Measurements from ENCODE around the gene TBX2.
"Not testable (repeated sequence)": the region's sequence is repeated elsewhere in the genome, so short reads cannot be mapped to it uniquely, and the experiment has no call there.

The TBX2 gene

GRCh38 chr17:61415374-61416210 lies 15.9 kb downstream of the TBX2 start:
- no peak for DNase-seq

DNA sequence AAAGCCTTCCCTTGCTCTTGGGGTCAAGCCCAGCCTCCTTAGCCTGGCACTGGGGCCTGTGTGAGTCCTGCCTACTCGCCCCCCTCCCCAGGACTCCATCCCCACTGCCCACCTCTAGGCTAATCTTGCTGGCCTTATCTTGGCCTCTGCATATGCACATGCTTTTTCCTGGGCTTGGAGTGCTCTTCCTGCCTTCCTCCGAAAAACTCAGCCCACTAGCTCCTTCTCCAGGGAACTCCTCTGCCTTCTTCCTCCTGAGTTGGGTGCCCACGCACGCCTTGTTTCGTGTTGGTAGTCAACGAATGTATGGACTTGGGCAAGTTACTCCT lies 16.5 kb downstream of the TBX2 start:
- no peak for DNase-seq

DNA sequence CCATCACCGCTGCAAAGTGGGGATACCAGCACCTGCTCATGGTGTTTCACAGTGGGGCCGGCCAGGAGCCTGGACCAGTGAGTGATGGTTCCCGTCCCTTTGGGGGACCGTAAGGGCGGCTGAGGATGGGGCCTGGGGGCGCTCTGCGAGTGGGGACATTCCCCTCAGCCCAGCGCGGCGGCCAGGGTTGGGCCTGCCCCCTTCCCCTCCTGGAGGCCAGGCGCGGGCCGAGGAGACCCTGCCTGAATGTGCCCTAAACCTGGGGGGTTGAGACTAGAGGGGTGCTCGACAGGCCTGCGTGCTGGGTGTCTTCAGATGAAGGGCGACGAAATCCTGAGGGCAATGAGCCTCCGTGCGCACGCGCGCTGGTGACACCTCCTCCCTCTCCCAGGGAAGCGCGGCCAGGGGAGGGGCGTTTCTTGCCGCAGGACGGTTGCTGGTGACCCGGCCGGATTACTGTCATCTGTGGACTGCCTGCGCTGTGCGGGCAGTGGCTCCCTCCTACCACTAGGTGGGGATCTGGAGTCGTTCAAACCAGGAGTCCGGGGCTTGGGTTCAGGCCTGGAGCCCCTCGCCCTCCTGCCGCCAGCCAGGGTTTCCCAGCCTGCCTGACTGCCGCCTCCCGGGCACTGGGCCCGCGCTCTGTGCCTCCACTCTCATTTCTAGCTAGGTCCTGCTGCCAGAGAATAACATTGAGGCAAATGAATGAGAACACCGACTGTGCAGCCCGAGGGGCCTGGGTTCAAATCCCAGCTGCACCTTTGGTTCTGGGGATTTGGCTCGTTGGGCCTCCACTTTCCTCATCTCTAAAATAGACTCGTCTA lies 17.1 kb downstream of the TBX2 start:
- peak; percentile 25 for DNase-seq

DNA sequence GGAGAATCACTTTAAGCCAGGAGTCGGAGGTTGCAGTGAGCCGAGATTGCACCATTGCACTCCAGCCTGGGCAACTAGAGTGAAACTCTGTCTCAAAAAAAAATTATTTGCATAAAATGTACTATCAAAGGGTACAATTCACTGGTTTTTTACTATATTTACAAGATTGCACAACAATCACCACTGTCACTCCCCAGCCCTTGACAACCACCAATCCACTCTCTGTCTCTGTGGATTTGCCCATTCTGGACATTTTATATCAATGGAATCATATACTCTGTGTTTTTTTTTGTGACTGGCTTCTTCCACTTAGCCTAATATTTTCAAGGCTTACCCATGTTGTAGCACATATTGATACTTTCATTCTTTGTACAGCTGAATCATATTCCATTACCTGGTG lies 18.8 kb downstream of the TBX2 start:
- no peak for DNase-seq

- DNase-seq: no peak
These were observed 19.9 kb downstream of the TBX2 start for GRCh38 chr17:61419496-61420046.

DNA sequence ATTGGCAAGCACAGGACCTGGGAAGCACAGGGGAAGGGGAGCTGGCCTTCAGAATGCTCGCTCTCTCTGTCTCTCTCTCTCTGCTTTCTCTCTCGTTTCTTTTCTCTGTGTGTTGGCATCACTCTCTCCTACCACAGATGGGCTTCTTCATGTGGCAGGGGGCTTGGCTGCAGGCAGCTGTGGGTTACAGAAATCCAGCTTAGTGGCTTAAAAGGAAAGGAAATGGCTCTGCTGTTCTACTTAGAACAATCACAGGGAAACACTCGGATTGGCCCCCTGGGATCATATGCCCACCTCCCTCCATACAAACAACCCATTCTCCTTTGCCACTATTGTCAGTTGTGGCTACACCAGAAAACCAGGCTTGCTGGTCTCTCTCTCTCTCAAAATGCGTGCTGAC lies 20.4 kb downstream of the TBX2 start:
- DNase-seq: no peak

DNA sequence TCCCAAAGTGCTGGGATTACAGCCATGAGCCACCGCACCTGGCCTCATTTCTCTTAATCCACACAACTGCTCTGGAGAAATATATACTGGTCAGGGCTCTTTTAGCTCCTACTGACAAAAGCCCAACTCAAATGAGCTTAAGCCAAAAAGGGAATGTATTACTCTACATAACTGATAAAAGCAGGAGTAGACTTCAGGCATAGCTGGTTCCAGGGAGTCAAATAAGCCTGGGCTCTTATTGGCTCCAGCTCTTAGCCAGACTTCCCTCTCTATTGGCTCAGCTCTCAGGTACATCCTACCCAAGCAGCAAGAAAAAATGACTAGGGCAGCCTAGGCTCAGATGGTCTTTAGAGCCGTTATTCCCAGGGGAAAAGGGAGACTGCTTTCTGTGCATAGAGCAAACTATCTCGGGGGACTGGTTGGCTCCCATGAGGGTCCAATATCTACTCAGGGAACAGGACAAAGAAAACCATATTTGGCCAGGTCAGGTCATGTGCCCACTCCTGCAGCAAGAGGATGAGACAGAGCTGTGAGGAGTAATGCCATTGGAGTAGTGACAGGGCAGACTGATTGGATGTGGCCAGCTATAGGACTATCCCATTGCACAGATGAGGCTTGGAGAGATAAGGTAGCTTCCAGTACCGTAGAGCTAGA lies 21.2 kb downstream of the TBX2 start:
- no peak for DNase-seq

- no peak for DNase-seq
These were observed 21.8 kb downstream of the TBX2 start for GRCh38 chr17:61421460-61421859.

DNA sequence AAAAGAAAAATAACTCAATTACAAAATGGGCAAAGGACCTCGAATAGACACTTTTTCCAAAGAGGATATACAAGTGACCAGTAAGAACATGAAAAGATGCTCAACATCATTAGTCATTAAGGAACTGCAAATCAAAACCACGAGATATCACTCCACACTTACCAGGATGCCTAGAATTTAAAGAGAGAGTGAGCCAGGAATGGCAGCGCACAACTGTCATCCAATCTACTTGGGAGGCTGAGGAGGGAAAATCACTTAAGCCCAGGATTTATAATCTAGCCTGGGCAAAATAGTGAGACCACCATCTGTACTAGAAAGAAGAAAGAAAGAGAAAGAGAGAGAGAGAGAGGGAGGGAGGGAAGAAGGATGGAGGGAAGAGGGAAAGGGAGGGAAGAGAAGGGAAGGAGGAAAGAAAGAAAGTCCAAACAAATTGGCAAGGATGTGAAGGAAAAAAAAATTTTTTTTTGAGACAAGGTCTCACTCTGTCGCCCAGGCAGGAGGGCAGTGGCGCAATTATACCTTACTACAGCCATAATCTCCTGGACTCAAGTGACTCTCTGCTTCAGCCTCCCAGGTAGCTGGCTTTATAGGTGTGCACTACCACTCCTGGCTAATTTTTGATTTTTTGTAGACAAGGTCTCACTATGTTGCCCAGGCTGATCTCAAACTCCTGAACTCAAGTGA lies 22.6 kb downstream of the TBX2 start:
- no peak for DNase-seq

DNA sequence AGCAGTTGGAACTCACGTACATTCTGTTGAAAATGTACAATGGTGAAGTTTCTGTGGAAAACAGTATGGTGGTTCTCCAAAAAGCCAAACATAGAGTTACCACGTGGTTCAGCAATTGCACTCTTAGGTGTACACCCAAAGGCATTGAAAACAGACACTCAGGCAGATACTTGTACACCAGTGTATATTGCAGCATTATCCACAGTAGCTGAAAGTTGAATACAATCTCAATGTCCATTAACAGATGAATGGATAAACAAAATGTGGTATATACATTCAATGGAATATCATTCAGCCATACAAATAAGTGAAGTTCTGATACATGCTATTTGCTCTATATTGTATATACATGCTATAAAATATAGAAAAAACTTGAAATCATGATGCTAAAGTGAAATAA lies 23.2 kb downstream of the TBX2 start:
- DNase-seq: no peak

- no peak for DNase-seq
These were observed 24.5 kb downstream of the TBX2 start for GRCh38 chr17:61423967-61424649.

GRCh38 chr17:61425682-61426481 lies 26.2 kb downstream of the TBX2 start:
- DNase-seq: no peak

- peak; percentile 61 for DNase-seq
These were observed 27.1 kb downstream of the TBX2 start for GRCh38 chr17:61426482-61427304.

GRCh38 chr17:61427567-61427966 lies 27.9 kb downstream of the TBX2 start:
- no peak for DNase-seq

DNA sequence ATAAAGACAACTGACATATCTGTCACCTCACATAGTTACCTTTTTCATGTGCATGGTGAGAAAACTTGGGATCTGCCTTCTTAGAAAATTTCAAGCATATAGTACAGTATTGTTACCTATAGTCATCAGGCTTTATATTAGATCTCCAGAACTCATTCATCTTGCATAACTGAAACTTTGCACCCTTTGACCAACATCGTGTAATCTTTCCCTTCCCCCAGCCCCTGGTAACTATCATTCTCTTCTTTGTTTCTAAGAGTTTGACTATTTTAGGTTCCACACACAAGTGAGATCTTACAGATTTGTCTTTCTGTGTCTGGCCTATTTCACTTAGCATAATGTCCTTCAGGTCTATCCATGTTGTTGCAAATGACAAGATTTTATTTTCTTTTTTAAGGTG lies 29.6 kb downstream of the TBX2 start:
- DNase-seq: no peak

DNA sequence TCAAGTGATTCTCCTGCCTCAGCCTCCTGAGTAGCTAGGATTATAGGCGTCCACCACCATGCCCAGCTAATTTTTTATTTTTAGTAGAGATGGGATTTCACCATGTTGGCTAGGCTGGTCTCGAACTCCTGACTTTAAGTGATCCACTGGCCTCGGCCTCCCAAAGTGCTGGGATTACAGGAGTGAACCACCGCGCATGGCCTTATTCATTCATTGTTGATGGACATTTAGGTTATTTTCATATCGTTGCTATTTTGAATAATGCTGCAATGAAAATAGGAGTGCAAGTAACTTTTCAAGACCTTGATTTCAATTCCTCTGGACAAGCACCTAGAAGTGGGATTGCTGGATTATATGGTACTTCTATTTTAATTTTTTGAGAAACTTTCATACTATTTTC lies 30.2 kb downstream of the TBX2 start:
- DNase-seq: not testable (repeated sequence)

- no peak for DNase-seq
These were observed 32.1 kb downstream of the TBX2 start for GRCh38 chr17:61431594-61432311.

GRCh38 chr17:61436273-61436672 lies 36.6 kb downstream of the TBX2 start:
- no peak for DNase-seq

- DNase-seq: no peak
These were observed 37.5 kb downstream of the TBX2 start for GRCh38 chr17:61436995-61437704.

All from kidney glomerular epithelial cell (primary cell).